ENCODE measurements around the gene ASB2. TPM values are rescaled to one million over a fixed set of nuclear protein-coding genes. Genes with fewer than 3 reads are reported as not detected.
A peak's percentile ranks its signal among the peaks of the same experiment; 100 is the strongest.

ASB2 gene
- total RNA-seq, 4 donors from 2014 or later = 0.60 to 2.1 (median 1.8) TPM; not detected in 1

DNA sequence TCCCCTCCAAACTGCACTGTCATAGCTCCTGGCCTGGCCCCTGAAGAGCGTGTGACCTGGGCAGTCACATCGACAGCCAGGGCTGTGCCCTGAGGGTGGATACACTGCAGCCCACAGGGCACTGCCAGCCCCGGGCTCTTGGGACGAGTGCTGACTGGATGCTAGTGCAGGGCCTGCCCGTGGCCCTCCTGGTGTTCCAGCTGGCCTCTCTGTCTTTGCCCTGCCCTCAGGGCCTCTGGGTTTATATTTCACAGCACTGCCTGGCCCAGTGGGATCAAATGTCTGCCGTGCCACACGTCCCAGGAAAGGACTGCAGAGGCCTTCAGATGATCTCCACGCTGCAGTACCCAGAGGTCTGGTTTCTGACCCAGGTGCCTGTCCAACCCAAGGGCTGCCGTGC, 10.6 kb upstream of the ASB2 start:
- no peaks in the 10 kb centered on the region for H3K9me3 ChIP-seq
- 64% methylated on average over 8 to 9 of the region's 9 CpGs for WGBS, 2 donors
- no peak for DNase-seq (ENCODE audit: low spot score in 2 of 2)
- no peak for TF ChIP-seq POLR2A (IDR thresholded peaks at IDR 0.05)
- no peak overlapping the region for H3K27ac ChIP-seq
- no peaks in the 10 kb centered on the region for H3K36me3 ChIP-seq
- no peak overlapping the region for H3K4me3 ChIP-seq
- H3K4me1 ChIP-seq = no peaks in the 10 kb centered on the region
- H3K27me3 ChIP-seq = no peaks in the 10 kb centered on the region

DNA sequence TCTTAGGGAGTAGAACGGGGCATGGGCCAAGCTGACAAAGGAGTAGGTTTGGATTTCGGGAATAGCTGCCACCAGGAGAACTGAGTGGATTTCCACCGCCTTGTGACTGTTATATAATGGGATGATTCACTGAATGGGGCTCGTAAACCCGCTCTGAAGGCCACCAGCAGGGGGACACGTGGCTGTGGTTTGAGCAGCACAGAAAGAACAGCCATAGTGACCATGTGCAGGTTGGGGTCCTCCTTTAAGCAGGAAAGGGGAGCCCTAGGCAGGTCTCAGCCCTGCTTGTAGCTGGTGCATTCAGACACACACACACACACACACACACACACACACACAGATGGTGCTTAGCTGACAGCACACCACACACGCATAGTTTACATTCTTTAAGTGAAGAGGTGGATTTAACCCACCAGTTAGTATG, 8.6 kb upstream of the ASB2 start:
- no peaks in the 10 kb centered on the region for H3K4me1 ChIP-seq
- H3K27ac ChIP-seq = no peak overlapping the region
- 21 to 32% methylated on average over 6 to 7 of the region's 7 CpGs for WGBS, 2 donors
- DNase-seq (ENCODE audit: low spot score in 2 of 2) = no peak
- no peaks in the 10 kb centered on the region for H3K27me3 ChIP-seq
- H3K36me3 ChIP-seq = no peaks in the 10 kb centered on the region
- TF ChIP-seq POLR2A (IDR thresholded peaks at IDR 0.05) (no peak), EP300 (IDR thresholded peaks at IDR 0.05) (peak in 1 of 2 donors; percentile 8)
- TF ChIP-seq, protein P1, sequence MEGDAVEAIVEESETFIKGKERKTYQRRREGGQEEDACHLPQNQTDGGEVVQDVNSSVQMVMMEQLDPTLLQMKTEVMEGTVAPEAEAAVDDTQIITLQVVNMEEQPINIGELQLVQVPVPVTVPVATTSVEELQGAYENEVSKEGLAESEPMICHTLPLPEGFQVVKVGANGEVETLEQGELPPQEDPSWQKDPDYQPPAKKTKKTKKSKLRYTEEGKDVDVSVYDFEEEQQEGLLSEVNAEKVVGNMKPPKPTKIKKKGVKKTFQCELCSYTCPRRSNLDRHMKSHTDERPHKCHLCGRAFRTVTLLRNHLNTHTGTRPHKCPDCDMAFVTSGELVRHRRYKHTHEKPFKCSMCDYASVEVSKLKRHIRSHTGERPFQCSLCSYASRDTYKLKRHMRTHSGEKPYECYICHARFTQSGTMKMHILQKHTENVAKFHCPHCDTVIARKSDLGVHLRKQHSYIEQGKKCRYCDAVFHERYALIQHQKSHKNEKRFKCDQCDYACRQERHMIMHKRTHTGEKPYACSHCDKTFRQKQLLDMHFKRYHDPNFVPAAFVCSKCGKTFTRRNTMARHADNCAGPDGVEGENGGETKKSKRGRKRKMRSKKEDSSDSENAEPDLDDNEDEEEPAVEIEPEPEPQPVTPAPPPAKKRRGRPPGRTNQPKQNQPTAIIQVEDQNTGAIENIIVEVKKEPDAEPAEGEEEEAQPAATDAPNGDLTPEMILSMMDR (IDR thresholded peaks at IDR 0.05) = peak in 1 of 5 experiments; percentile 25
- H3K9me3 ChIP-seq = no peaks in the 10 kb centered on the region
- no peak overlapping the region for H3K4me3 ChIP-seq

DNA sequence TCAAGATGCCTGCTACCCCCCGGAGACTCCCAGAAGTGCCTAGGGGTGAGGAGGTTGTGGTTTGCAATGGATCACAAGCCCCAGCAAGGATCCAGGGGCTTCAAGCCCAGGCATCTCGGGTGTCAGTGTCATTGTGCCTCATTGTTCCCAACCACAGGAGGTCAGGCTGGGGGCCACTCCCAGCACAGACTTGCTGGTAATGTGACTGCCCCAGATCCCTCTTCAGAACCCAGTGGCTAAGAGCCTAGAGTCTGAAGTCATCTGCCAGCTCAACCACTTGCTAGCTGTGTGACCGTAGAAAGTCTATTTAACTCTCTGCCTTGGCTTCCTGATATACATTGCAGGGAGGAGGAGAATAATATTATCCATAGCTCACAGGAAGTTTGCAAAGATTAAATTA, 7.7 kb upstream of the ASB2 start:
- no peak for DNase-seq (ENCODE audit: low spot score in 2 of 2)
- TF ChIP-seq, protein P1 (IDR thresholded peaks at IDR 0.05) = no peak
- TF ChIP-seq POLR2A (IDR thresholded peaks at IDR 0.05) (no peak), EP300 (IDR thresholded peaks at IDR 0.05) (no peak)
- H3K27me3 ChIP-seq = no peaks in the 10 kb centered on the region
- no peaks in the 10 kb centered on the region for H3K9me3 ChIP-seq
- WGBS, 2 donors = 65 to 89% methylated on average over 1 to 2 of the region's 3 CpGs
- no peak overlapping the region for H3K27ac ChIP-seq
- no peak overlapping the region for H3K4me3 ChIP-seq
- H3K36me3 ChIP-seq = no peaks in the 10 kb centered on the region
- no peaks in the 10 kb centered on the region for H3K4me1 ChIP-seq

DNA sequence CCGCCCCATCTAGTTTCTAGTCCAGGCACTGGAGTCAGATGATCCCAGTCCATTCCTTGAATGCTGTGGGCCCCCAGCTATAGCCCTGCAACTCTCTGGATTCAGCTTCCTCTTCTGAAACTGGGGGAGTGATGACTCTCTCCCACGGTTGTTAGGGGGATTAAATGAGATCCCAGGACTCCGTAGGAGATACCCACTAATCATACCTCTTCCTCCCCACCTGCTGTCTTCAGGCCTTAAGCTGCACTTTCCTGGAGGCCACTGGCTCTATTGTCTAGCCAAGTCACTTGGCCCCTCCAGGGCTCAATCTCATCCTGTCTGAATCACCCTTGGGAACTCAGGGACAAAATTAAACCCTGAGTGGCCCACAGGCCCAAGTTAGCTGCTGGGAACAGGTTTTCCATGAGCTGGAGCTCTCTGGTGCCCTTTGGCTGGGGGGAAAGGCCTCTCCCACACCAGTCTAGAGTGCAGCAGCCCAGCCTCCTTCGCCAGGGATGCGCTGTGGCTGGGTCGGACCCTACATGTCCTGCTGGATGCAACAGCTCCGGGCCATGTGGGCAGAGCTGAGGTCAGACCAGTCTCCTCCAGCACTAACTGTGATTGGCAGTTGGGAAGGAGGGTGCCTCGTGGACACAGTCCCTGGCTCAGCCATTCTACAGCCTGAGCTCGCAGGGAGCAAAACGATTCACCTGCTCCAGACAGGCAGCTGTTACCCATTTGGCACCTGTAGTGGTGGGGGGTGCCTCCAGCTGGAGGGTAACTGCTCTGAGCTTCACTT, 6.0 kb upstream of the ASB2 start:
- Histone ChIP-seq H3K9me3 (peaks cover 0 to 3% (median 0%) of the 10 kb centered on the region in 4 donors), H3K27me3 (no peaks in the 10 kb centered on the region), H3K36me3 (no peaks in the 10 kb centered on the region), H3K4me3 (no peak overlapping the region), H3K4me1 (peaks cover 0 to 5% (median 0%) of the 10 kb centered on the region in 4 donors), H3K27ac (peak overlapping the region in 1 of 4 donors; percentile 12)
- 75 to 77% methylated on average over 10 of the region's 10 CpGs for WGBS, 2 donors
- TF ChIP-seq, protein P1 (IDR thresholded peaks at IDR 0.05) = no peak
- TF ChIP-seq EP300 (IDR thresholded peaks at IDR 0.05) (no peak), POLR2A (IDR thresholded peaks at IDR 0.05) (no peak)
- no peak for DNase-seq (ENCODE audit: low spot score in 2 of 2)

DNA sequence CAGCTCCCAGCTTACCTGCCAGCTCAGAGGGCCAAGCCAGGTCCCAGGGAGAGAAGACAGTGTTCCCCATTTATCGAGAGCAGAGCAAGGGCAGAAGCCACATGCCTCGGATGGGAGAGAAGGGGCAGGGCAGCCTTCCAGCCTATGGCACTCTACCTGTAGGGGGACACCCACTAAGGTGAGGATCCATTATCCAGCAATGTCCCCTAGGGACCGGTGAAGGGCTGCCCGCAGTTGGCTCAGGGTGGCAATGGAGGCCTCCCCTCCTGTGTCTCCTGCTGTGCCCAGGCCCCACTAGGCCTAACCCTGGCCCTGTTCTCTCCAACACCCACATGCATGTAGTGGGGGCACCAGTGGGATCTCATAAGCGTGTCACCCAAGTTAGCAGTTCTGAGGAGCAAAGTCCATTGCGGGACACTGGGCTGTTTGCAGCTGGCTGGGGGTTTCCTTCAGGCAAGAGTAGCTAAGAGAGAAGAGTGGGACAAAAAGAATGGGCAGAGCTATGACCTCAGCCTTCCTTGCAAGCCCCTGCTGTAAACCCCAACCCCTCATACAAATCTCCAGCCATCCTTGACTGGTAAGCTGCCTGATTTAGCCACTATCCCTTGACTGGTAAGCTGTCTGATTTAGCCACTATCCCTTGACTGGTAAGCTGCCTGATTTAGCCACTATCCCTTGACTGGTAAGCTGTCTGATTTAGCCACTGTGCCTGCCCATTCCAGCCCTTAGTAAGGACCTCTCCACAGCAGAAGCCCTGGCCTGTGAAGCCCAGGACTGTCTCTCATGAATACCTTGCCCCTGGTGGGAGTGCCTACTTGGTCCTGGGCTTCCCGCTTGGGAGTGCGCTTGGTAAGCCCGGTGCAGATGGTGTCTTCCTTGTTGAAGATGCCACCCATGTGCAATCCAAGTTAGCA, 5.2 kb upstream of the ASB2 start:
- Histone ChIP-seq H3K4me1 (peaks cover 0 to 7% (median 5%) of the 10 kb centered on the region in 4 donors), H3K36me3 (no peaks in the 10 kb centered on the region), H3K4me3 (no peak overlapping the region), H3K27me3 (no peaks in the 10 kb centered on the region), H3K9me3 (peaks cover 0 to 3% (median 0%) of the 10 kb centered on the region in 4 donors), H3K27ac (peak overlapping the region in 1 of 4 donors; percentile 40)
- TF ChIP-seq EP300 (IDR thresholded peaks at IDR 0.05) = no peak
- TF ChIP-seq, protein P1 (IDR thresholded peaks at IDR 0.05) = no peak
- no peak for TF ChIP-seq POLR2A (IDR thresholded peaks at IDR 0.05)
- WGBS, 2 donors = 92 to 96% methylated on average over 9 of the region's 9 CpGs
- DNase-seq (ENCODE audit: low spot score in 2 of 2) = no peak
